NCI-H748 (cell line): ENCODE measurements around the gene CBX2.

ENCODE experiments used
- DNase-seq: peaks from one replicate; lab custom pipeline; 2025; ENCODE audit not compliant: unreplicated experiment; lab: John Stamatoyannopoulos, UW

CBX2 gene

GRCh38 chr17:79786930-79787643 is 9.1 kb downstream of the CBX2 start:
- DNase-seq = no peak

- no peak for DNase-seq
These were observed 10.5 kb downstream of the CBX2 start for GRCh38 chr17:79788455-79788854.

- no peak for DNase-seq
These were observed 11.3 kb downstream of the CBX2 start for GRCh38 chr17:79788989-79789942.

GRCh38 chr17:79789943-79790804 is 12.2 kb downstream of the CBX2 start:
- DNase-seq = peak; percentile 63

- peak; percentile 61 for DNase-seq
These were observed 13.1 kb downstream of the CBX2 start for GRCh38 chr17:79790805-79791734.

GRCh38 chr17:79791735-79792161 is 13.8 kb downstream of the CBX2 start:
- DNase-seq = no peak

- DNase-seq = peak; percentile 21
These were observed 14.5 kb downstream of the CBX2 start for GRCh38 chr17:79792341-79792871.

GRCh38 chr17:79792984-79793923 is 15.3 kb downstream of the CBX2 start:
- DNase-seq = peak; percentile 43

- DNase-seq = peak; percentile 42
These were observed 16.0 kb downstream of the CBX2 start for GRCh38 chr17:79793924-79794304.

- DNase-seq = no peak
These were observed 16.9 kb downstream of the CBX2 start for GRCh38 chr17:79794659-79795511.

GRCh38 chr17:79795795-79796443 is 18.0 kb downstream of the CBX2 start:
- no peak for DNase-seq

GRCh38 chr17:79796444-79796762 is 18.5 kb downstream of the CBX2 start:
- DNase-seq = peak; percentile 38

GRCh38 chr17:79796763-79797491 is 19.0 kb downstream of the CBX2 start, which contains the start of gene CBX8:
Gene CBX8 (minus strand): TSS chr17:79797077. CDS start chr17:79796998, 79 bp downstream.
- DNase-seq = peak; percentile 99

GRCh38 chr17:79797492-79798298 is 19.7 kb downstream of the CBX2 start:
- DNase-seq = peak; percentile 83

GRCh38 chr17:79798299-79799173 is 20.6 kb downstream of the CBX2 start:
- DNase-seq = peak; percentile 46
